WTC11 (cell line): Measurements from ENCODE around the gene CD74. TPM values are rescaled to one million over a fixed set of nuclear protein-coding genes. Genes with fewer than 3 reads are reported as not detected.

ENCODE experiments used
- ATAC-seq: fragments of 200-7000 bp; cut with Tn5 transposase; 2 replicates; pipeline ENCODE4 v1.10.0; 2021; ENCODE audit warnings: mild to moderate bottlenecking, moderate library complexity
- CTCF ChIA-PET: fragments of 300-600 bp; sonication (Branson Sonifier 250); formaldehyde crosslinking; loops from one replicate; lab custom pipeline; 2021; ENCODE audit warnings: antibody characterized with exemption; lab: Charles Lee
- POLR2A ChIA-PET: fragments of 350-600 bp; sonication (Branson Sonifier 250); formaldehyde crosslinking; loops from one replicate; lab custom pipeline; 2021; ENCODE audit warnings: antibody characterized with exemption; lab: Charles Lee
- DNase-seq: peaks from one replicate; pipeline ENCODE4 v3.0.0; 2021; ENCODE audit warnings: low spot score
- H3K27ac Mint-ChIP-seq: 2 replicates; pipeline ENCODE4 v1.8.0; 2021; ENCODE audit warnings: mixed read lengths
- H3K27me3 Mint-ChIP-seq: 2 replicates; pipeline ENCODE4 v1.8.0; 2021; ENCODE audit warnings: low read depth, mild to moderate bottlenecking, moderate library complexity, mixed read lengths
- H3K36me3 Mint-ChIP-seq: 2 replicates; pipeline ENCODE4 v1.8.0; 2021; ENCODE audit warnings: mixed read lengths
- H3K4me1 Mint-ChIP-seq: 2 replicates; pipeline ENCODE4 v1.8.0; 2022; ENCODE audit warnings: mixed read lengths
- H3K4me3 Mint-ChIP-seq: 2 replicates; pipeline ENCODE4 v1.8.0; 2021; ENCODE audit warnings: mild to moderate bottlenecking, moderate library complexity, mixed read lengths
- H3K9me3 Mint-ChIP-seq: 2 replicates; pipeline ENCODE4 v1.8.0; 2021; ENCODE audit warnings: mixed read lengths
- CTCF ChIP-seq: fragments of 200-600 bp; IDR thresholded peaks from 2 replicates; pipeline ENCODE4 v1.8.0; 2022; ENCODE audit warnings: antibody characterized with exemption
- ESRRA ChIP-seq: sonication (generic); formaldehyde crosslinking; IDR thresholded peaks from 2 replicates; pipeline ENCODE4 v1.8.1; 2022; ENCODE audit warnings: mild to moderate bottlenecking, missing genetic modification reagents, borderline replicate concordance
- JUN ChIP-seq: sonication (generic); formaldehyde crosslinking; IDR thresholded peaks from 2 replicates; pipeline ENCODE4 v1.8.0; 2023; ENCODE audit warnings: mild to moderate bottlenecking, missing genetic modification reagents
- NR3C1 ChIP-seq: sonication (generic); formaldehyde crosslinking; conservative IDR thresholded peaks from 2 replicates; pipeline ENCODE4 v1.8.1; 2023; ENCODE audit warnings: low read depth, mild to moderate bottlenecking, missing genetic modification reagents
- PRDM15 ChIP-seq: sonication (generic); formaldehyde crosslinking; IDR thresholded peaks from 2 replicates; pipeline ENCODE4 v1.8.0; 2022; ENCODE audit warnings: missing genetic modification reagents
- PRRX2 ChIP-seq: fragments of 250-450 bp; sonication (Bioruptor Pico); IDR thresholded peaks from 2 replicates; pipeline ENCODE4 v1.8.0; 2021; ENCODE audit warnings: mild to moderate bottlenecking
- SMAD3 ChIP-seq: sonication (generic); formaldehyde crosslinking; IDR thresholded peaks from 2 replicates; pipeline ENCODE4 v1.8.0; 2022; ENCODE audit warnings: missing genetic modification reagents, mild to moderate bottlenecking, borderline replicate concordance
- STAT6 ChIP-seq: sonication (generic); formaldehyde crosslinking; conservative IDR thresholded peaks from 2 replicates; pipeline ENCODE4 v1.8.1; 2023; ENCODE audit warnings: mild to moderate bottlenecking, low read depth, missing genetic modification reagents, moderate library complexity
- TCF7 ChIP-seq: sonication (generic); formaldehyde crosslinking; IDR thresholded peaks from 2 replicates; pipeline ENCODE4 v1.8.0; 2022; ENCODE audit warnings: mild to moderate bottlenecking, low read depth, missing genetic modification reagents, moderate library complexity
- ZBTB43 ChIP-seq: sonication (generic); formaldehyde crosslinking; IDR thresholded peaks from 2 replicates; pipeline ENCODE4 v1.8.1; 2023; ENCODE audit warnings: mild to moderate bottlenecking, missing genetic modification reagents
- ZNF281 ChIP-seq: sonication (generic); formaldehyde crosslinking; IDR thresholded peaks from 2 replicates; pipeline ENCODE4 v1.8.0; 2023; ENCODE audit warnings: mild to moderate bottlenecking, missing genetic modification reagents
- ZNF396 ChIP-seq: fragments of 250-450 bp; sonication (Bioruptor Pico); IDR thresholded peaks from 2 replicates; pipeline ENCODE4 v1.8.0; 2021; ENCODE audit warnings: mild to moderate bottlenecking, moderate library complexity, borderline replicate concordance
- ZSCAN18 ChIP-seq: fragments of 250-450 bp; sonication (Bioruptor Pico); IDR thresholded peaks from 2 replicates; pipeline ENCODE4 v2.1.2; 2022; ENCODE audit warnings: mild to moderate bottlenecking, moderate library complexity
- total RNA-seq: library from RNA; stranded (reverse); gene quantifications from 3 replicates; pipeline ENCODE4 v1.2.3, GENCODE V29; 2021

The CD74 gene
- total RNA-seq, 1 experiment from 2014 or later = 28.2 TPM

GRCh38 chr5:150376799-150377771, 35.6 kb downstream of the CD74 start:
- no peak for ATAC-seq
- H3K27ac Mint-ChIP-seq = no peak overlapping the region
- H3K27me3 Mint-ChIP-seq = no peaks in the 10 kb centered on the region
- H3K36me3 Mint-ChIP-seq = peaks cover 89% of the 10 kb centered on the region
- ChIA-PET CTCF (interaction anchor here (0.8 to 1.4 kb wide), 2 partner anchors 21 to 63 kb away, joined by 3 to 4 read pairs; no protein-coding TSS in a partner anchor), POLR2A (interaction anchor here (0.8 to 1.5 kb wide), 3 partner anchors 9 to 23 kb away, joined by 3 to 4 read pairs (median 3); no protein-coding TSS in a partner anchor)
- no peak overlapping the region for H3K4me3 Mint-ChIP-seq
- no peaks in the 10 kb centered on the region for H3K9me3 Mint-ChIP-seq
- no peaks in the 10 kb centered on the region for H3K4me1 Mint-ChIP-seq
- TF ChIP-seq ESRRA = no peak
- TF ChIP-seq STAT6 (CRISPR knock-in tag) = no peak
- TF ChIP-seq TCF7 (CRISPR knock-in tag) = no peak
- no peak for TF ChIP-seq PRDM15 (CRISPR knock-in tag)
- TF ChIP-seq ZNF281 (CRISPR knock-in tag) = no peak
- no peak for TF ChIP-seq JUN (CRISPR knock-in tag)
- TF ChIP-seq, all 79 proteins: peak for 0
- no peak for DNase-seq

GRCh38 chr5:150374651-150375050, 38.1 kb downstream of the CD74 start:
- Mint-ChIP-seq H3K36me3 (peaks cover 83% of the 10 kb centered on the region), H3K4me1 (no peaks in the 10 kb centered on the region), H3K9me3 (no peaks in the 10 kb centered on the region), H3K27ac (no peak overlapping the region), H3K4me3 (no peak overlapping the region), H3K27me3 (no peaks in the 10 kb centered on the region)
- POLR2A ChIA-PET = no interaction called here
- ATAC-seq = 0 out of 2 replicates have a peak, but pooled peaks have one; percentile 9
- DNase-seq = no peak
- CTCF ChIA-PET = interaction anchor here (0.6 to 0.7 kb wide), 2 partner anchors 25 kb away, joined by 3 read pairs; no protein-coding TSS in a partner anchor
- TF ChIP-seq STAT6 (CRISPR knock-in tag) = no peak
- no peak for TF ChIP-seq ZNF396 (CRISPR knock-in tag)
- TF ChIP-seq ZBTB43 (CRISPR knock-in tag) = no peak
- TF ChIP-seq NR3C1 = no peak
- TF ChIP-seq SMAD3 (CRISPR knock-in tag) = no peak
- TF ChIP-seq ZSCAN18 (CRISPR knock-in tag) = no peak
- TF ChIP-seq CTCF = no peak
- TF ChIP-seq PRRX2 = no peak
